Breast epithelium (tissue), 3 donors: ENCODE results near the gene ATG5.
A peak's percentile ranks its signal among the peaks of the same experiment; 100 is the strongest.

Experiments
- POLR2A ChIP-seq: fragments of 450-650 bp; IDR thresholded peaks from one replicate; pipeline ENCODE4 v1.6.1; 2016; ENCODE audit warnings: antibody characterized with exemption, mild to moderate bottlenecking, moderate library complexity
- POLR2AphosphoS5 ChIP-seq, 3 donors: sonication (generic); formaldehyde crosslinking; IDR thresholded peaks; one replicate each; pipeline ENCODE4 v1.6.1; 2017; ENCODE audit warnings: antibody characterized with exemption in 3 of 3
- TF ChIP-seq, protein P1 (sequence below), 3 donors: fragments of 450-650 bp; IDR thresholded peaks; one replicate each; pipeline ENCODE4 v1.5.1; 2016 to 2017; ENCODE audit warnings: antibody characterized with exemption in 3 of 3, mild to moderate bottlenecking in 3 of 3, moderate library complexity in 3 of 3

DNA sequence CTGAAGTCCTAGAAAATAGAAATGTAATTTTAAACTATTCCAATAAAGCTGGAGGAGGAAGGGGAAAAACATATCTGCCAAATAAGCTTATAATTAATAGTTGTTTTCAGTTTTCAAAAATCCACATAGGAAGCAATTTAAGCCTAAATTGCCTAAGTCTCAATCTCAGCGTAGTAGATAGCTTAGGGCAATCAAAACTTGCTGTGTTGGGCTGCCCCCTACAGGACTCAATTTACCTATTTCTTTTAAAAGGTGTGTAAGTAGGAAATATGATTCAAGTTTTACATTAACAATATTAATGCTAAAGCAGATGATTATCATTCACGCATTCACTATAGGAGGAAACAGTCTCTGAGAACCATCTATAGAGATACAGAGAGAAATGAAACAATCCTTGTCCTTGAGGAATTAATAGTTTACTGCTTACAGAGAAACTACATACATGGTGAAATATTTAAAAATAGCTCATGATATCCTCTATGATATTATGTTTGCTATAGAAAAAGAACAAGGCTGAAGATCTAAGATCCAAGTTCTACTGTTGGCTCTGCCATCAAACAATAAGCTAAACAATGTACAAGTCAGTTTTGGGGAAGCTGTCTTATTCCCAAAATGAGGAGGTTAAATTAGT is 102.1 kb downstream of the ATG5 start:
- TF ChIP-seq, protein P1, sequence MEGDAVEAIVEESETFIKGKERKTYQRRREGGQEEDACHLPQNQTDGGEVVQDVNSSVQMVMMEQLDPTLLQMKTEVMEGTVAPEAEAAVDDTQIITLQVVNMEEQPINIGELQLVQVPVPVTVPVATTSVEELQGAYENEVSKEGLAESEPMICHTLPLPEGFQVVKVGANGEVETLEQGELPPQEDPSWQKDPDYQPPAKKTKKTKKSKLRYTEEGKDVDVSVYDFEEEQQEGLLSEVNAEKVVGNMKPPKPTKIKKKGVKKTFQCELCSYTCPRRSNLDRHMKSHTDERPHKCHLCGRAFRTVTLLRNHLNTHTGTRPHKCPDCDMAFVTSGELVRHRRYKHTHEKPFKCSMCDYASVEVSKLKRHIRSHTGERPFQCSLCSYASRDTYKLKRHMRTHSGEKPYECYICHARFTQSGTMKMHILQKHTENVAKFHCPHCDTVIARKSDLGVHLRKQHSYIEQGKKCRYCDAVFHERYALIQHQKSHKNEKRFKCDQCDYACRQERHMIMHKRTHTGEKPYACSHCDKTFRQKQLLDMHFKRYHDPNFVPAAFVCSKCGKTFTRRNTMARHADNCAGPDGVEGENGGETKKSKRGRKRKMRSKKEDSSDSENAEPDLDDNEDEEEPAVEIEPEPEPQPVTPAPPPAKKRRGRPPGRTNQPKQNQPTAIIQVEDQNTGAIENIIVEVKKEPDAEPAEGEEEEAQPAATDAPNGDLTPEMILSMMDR (IDR thresholded peaks at IDR 0.05), result peak; percentile 44 to 68 (median 60)
- TF ChIP-seq POLR2A (no peak), POLR2AphosphoS5 (IDR thresholded peaks at IDR 0.05) (no peak)
